Measurements from ENCODE around the gene CCPG1. TPM values are rescaled to one million over a fixed set of nuclear protein-coding genes. Genes with fewer than 3 reads are reported as not detected.
"Not testable (repeated sequence)": the region's sequence is repeated elsewhere in the genome, so short reads cannot be mapped to it uniquely, and the experiment has no call there.

CCPG1 gene
- total RNA-seq, 1 donor from 2014 or later: 150 TPM

DNA sequence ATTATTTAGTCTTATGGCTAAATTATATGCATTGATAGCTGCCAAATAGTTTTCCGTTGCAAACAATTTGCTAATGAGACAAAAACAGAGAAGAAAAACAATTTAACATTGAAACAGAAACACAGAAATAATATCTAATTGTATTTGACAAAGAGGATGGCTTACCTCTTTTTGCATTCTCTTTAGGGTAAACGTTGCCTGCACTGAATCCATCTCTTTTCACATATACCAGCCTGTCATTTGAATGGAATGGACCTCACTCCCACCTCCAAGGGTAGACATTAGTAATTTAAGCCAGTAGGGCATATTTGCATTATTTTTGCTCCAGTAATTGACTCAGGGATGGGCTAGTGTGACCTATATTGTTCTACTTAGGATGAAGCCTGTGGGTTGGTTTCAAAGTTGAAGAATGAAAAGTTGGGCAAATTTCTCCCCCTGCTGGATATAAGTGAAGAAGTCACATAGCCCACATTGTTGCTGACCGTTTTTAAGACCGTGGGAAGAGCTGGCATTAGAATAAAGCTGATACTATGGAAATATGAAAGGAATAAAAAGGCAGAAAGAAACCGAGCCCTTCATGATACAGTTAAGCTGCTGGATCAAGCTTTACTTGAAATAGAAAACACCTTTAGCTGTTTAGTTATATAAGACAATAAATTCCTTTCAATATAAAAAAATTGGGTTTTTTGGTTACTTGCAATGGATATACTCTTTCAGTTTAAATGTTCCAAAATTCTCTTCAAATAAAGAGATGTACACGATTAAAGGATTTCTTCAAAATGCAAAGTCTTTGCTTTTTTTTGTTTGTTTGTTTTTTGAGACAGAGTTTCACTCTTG, 27.0 kb upstream of the CCPG1 start:
- no peaks in the 10 kb centered on the region for H3K4me1 Mint-ChIP-seq (ENCODE audit: unreplicated experiment)
- no peaks in the 10 kb centered on the region for H3K27me3 Mint-ChIP-seq (ENCODE audit: unreplicated experiment)
- no peaks in the 10 kb centered on the region for H3K36me3 Mint-ChIP-seq (ENCODE audit: unreplicated experiment)
- no peak for DNase-seq (ENCODE audit: extremely low spot score, unreplicated experiment)
- H3K27ac Mint-ChIP-seq (ENCODE audit: unreplicated experiment): no peak overlapping the region
- TF ChIP-seq, protein P1, sequence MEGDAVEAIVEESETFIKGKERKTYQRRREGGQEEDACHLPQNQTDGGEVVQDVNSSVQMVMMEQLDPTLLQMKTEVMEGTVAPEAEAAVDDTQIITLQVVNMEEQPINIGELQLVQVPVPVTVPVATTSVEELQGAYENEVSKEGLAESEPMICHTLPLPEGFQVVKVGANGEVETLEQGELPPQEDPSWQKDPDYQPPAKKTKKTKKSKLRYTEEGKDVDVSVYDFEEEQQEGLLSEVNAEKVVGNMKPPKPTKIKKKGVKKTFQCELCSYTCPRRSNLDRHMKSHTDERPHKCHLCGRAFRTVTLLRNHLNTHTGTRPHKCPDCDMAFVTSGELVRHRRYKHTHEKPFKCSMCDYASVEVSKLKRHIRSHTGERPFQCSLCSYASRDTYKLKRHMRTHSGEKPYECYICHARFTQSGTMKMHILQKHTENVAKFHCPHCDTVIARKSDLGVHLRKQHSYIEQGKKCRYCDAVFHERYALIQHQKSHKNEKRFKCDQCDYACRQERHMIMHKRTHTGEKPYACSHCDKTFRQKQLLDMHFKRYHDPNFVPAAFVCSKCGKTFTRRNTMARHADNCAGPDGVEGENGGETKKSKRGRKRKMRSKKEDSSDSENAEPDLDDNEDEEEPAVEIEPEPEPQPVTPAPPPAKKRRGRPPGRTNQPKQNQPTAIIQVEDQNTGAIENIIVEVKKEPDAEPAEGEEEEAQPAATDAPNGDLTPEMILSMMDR (IDR thresholded peaks at IDR 0.05): peak; percentile 72
- no peaks in the 10 kb centered on the region for H3K9me3 Mint-ChIP-seq (ENCODE audit: unreplicated experiment)
- no peak overlapping the region for H3K4me3 Mint-ChIP-seq (ENCODE audit: unreplicated experiment)

DNA sequence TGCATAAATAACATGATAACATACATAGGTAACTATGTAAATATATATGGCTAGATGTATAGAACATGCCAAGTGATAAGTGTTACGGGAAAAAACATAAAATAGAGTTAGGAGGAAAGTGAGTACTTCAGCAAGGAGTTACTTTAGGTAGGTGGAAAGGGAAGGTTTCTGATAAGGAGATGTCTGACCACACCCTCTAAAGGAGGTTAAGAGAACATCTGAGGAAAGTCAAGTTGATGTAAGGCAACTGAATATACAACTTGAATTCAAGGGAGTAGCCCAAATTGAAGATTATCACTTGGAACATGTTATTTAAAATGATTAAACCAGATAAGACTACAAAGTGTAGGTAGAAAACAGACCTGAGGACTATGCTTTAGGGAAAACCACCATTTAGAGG, 13.9 kb upstream of the CCPG1 start:
- no peak for DNase-seq (ENCODE audit: extremely low spot score, unreplicated experiment)
- no peak overlapping the region for H3K4me3 Mint-ChIP-seq (ENCODE audit: unreplicated experiment)

DNA sequence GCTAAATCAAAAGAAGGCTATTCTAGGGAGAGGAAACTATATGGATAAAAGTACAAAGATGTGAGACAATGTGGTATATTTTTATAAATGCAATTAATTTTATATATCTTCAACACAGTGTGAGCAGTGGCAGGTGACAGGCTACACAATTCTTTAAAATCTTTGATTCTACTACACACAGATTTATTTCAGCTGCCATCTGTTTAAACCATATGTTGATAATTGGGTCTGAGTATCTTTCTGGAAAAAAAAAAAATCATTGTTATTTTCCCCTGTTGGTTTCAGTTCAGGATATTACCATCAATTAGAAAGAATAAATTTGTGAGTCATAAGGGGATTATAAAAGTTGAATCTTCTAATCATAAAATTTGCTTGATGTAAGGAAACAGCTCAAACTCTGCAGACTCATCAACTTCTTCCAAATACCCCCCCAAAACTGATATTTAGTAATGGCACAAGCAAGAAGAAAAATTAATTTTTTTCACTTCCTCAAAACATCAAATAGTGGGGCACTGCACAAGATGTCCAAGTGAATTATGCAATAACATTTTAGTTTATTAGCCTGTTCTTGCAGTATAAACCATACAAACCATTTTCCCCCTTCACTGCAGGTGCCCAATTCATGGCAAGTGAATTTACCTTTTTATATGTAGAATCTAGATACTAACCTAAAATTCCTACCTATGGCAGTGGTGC, 12.2 kb upstream of the CCPG1 start:
- H3K4me3 Mint-ChIP-seq (ENCODE audit: unreplicated experiment): no peak overlapping the region
- TF ChIP-seq, protein P1 (IDR thresholded peaks at IDR 0.05): no peak
- H3K27me3 Mint-ChIP-seq (ENCODE audit: unreplicated experiment): no peaks in the 10 kb centered on the region
- H3K27ac Mint-ChIP-seq (ENCODE audit: unreplicated experiment): no peak overlapping the region
- no peaks in the 10 kb centered on the region for H3K4me1 Mint-ChIP-seq (ENCODE audit: unreplicated experiment)
- H3K36me3 Mint-ChIP-seq (ENCODE audit: unreplicated experiment): no peaks in the 10 kb centered on the region
- no peaks in the 10 kb centered on the region for H3K9me3 Mint-ChIP-seq (ENCODE audit: unreplicated experiment)
- no peak for DNase-seq (ENCODE audit: extremely low spot score, unreplicated experiment)

More for the DNA sequence above, 13.9 kb upstream of the CCPG1 start:
- no peaks in the 10 kb centered on the region for H3K36me3 Mint-ChIP-seq (ENCODE audit: unreplicated experiment)
- H3K9me3 Mint-ChIP-seq (ENCODE audit: unreplicated experiment): no peaks in the 10 kb centered on the region
- H3K4me1 Mint-ChIP-seq (ENCODE audit: unreplicated experiment): no peaks in the 10 kb centered on the region
- H3K27me3 Mint-ChIP-seq (ENCODE audit: unreplicated experiment): no peaks in the 10 kb centered on the region
- TF ChIP-seq, protein P1 (IDR thresholded peaks at IDR 0.05): no peak
- H3K27ac Mint-ChIP-seq (ENCODE audit: unreplicated experiment): no peak overlapping the region

DNA sequence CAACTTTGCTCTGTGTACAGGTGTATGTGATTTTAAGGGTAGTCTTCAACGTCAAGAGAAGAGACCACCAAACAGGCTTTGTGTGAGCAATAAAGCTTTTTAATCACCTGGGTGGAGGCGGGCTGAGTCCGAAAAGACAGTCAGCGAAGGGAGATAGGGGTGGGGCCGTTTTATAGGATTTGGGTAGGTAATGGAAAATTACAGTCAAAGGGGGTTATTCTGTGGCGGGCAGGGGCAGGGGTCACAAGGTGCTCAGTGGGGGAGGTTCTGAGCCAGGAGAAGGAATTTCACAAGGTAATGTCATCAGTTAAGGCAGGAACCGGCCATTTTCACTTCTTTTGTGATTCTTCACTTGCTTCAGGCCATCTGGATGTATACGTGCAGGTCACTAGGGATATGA, 9.5 kb upstream of the CCPG1 start:
- H3K4me1 Mint-ChIP-seq (ENCODE audit: unreplicated experiment); H3K36me3 Mint-ChIP-seq (ENCODE audit: unreplicated experiment); H3K27me3 Mint-ChIP-seq (ENCODE audit: unreplicated experiment); H3K9me3 Mint-ChIP-seq (ENCODE audit: unreplicated experiment); H3K27ac Mint-ChIP-seq (ENCODE audit: unreplicated experiment); H3K4me3 Mint-ChIP-seq (ENCODE audit: unreplicated experiment); DNase-seq (ENCODE audit: extremely low spot score, unreplicated experiment): not testable (repeated sequence)

DNA sequence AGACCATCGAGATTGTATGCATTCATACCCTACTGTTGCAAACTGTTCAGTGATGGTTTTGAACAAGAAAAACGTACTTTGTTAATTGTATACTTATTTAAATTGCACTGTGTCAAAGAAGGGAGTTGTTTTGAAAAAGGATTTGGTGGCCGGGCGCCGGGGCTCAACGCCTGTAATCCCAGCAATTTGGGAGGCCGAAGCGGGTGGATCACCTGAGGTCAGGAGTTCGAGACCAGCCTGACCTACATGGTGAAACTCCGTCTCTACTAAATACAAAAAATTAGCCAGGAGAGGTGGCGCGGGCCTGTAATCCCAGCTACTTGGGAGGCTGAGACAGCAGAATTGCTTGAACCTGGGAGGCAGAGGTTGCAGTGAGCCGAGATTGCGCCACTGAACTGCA, 817 bp upstream of the CCPG1 start:
- H3K27ac Mint-ChIP-seq (ENCODE audit: unreplicated experiment): peak overlapping the region; percentile 99
- H3K4me1 Mint-ChIP-seq (ENCODE audit: unreplicated experiment): peaks cover 29% of the 10 kb centered on the region
- peak overlapping the region; percentile 94 for H3K4me3 Mint-ChIP-seq (ENCODE audit: unreplicated experiment)
- H3K27me3 Mint-ChIP-seq (ENCODE audit: unreplicated experiment); H3K9me3 Mint-ChIP-seq (ENCODE audit: unreplicated experiment); H3K36me3 Mint-ChIP-seq (ENCODE audit: unreplicated experiment); DNase-seq (ENCODE audit: extremely low spot score, unreplicated experiment): not testable (repeated sequence)

DNA sequence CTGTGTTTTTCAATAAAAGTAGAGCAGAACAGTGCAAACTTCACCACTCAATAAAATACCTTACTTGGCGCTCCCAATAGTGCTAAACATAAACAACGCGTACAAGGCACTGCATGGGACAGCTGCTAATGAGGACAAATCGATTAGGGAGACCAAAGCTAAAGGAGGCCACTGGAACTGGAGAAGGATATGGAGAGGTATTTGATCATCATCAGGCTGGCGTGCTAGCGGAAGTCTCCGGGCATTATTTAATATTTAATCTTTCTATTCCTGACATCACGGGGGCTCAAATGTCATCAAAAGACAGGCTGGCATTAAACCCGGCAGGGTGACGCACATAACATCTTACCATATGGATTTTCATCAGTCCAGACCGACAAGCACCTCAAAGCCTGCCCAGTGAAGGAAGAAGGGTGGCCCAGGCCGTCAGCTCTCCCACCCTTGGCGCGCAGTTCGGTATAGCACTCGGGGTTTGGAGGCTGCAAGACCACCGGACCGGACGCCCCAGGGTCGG, 604 bp downstream of the CCPG1 start:
- TF ChIP-seq, protein P1 (IDR thresholded peaks at IDR 0.05): no peak
- Mint-ChIP-seq H3K4me1 (ENCODE audit: unreplicated experiment) (peaks cover 43% of the 10 kb centered on the region), H3K27ac (ENCODE audit: unreplicated experiment) (peak overlapping the region; percentile 99), H3K36me3 (ENCODE audit: unreplicated experiment) (no peaks in the 10 kb centered on the region), H3K27me3 (ENCODE audit: unreplicated experiment) (no peaks in the 10 kb centered on the region), H3K9me3 (ENCODE audit: unreplicated experiment) (no peaks in the 10 kb centered on the region), H3K4me3 (ENCODE audit: unreplicated experiment) (peak overlapping the region; percentile 94)
- DNase-seq (ENCODE audit: extremely low spot score, unreplicated experiment): no peak

Measured in osteocyte (in vitro differentiated cells).